Adrenal gland (tissue), 12 donors: ENCODE measurements around the gene SH2B2. TPM values are rescaled to one million over a fixed set of nuclear protein-coding genes. Genes with fewer than 3 reads are reported as not detected.
A peak's percentile ranks its signal among the peaks of the same experiment; 100 is the strongest.

Experiments
- DNase-seq, 7 donors: peaks; one replicate each; pipeline ENCODE4 v3.0.0-alpha.2; 2019 to 2020
- H3K27ac ChIP-seq, 5 donors: fragments of 200-600 bp; sonication (generic) in 4 of 5; 1 replicate in 3 of 5; 2 replicates in 2 of 5; pipeline versions ENCODE4 v1.5.1 to v1.8.0; 2016 to 2020; ENCODE audit warnings: mild to moderate bottlenecking in 1 of 5
- H3K27me3 ChIP-seq: fragments of 200-600 bp; 2 replicates; pipeline ENCODE4 v1.8.0; 2021
- H3K36me3 ChIP-seq, 2 donors: fragments of 200-600 bp; replicated peaks in 1 of 2; 1 replicate in 1 of 2; 2 replicates in 1 of 2; pipeline versions ENCODE4 v1.5.1 to v1.8.0; 2018 to 2022
- H3K4me1 ChIP-seq, 2 donors: fragments of 200-600 bp; replicated peaks in 1 of 2; 1 replicate in 1 of 2; 2 replicates in 1 of 2; pipeline versions ENCODE4 v1.5.1 to v1.8.0; 2018 to 2021
- H3K4me3 ChIP-seq, 4 donors: fragments of 200-600 bp; sonication (generic) in 3 of 4; one replicate each; pipeline ENCODE4 v1.5.1; 2016 to 2018
- H3K9me3 ChIP-seq, 3 donors: fragments of 200-600 bp; sonication (generic) in 1 of 3; replicated peaks in 1 of 3; 1 replicate in 2 of 3; 2 replicates in 1 of 3; pipeline versions ENCODE4 v1.5.1 to v1.8.0; 2016 to 2021
- CTCF ChIP-seq, 6 experiments: fragments of 450-650 bp in 4 of 6; fragments of 200-600 bp in 2 of 6; sonication (generic) in 1 of 6; IDR thresholded peaks; 1 replicate in 5 of 6; 2 replicates in 1 of 6; pipeline versions ENCODE4 v1.5.1 to v1.8.0; 2016 to 2021; ENCODE audit warnings: antibody characterized with exemption in 6 of 6, mild to moderate bottlenecking in 2 of 6, moderate library complexity in 1 of 6
- POLR2A ChIP-seq, 2 donors: fragments of 450-650 bp; IDR thresholded peaks; one replicate each; pipeline ENCODE4 v1.6.1; 2017; ENCODE audit warnings: antibody characterized with exemption in 2 of 2, mild to moderate bottlenecking in 2 of 2, moderate library complexity in 1 of 2
- WGBS, 4 donors: extraction: QIAGEN DNeasy Blood & Tissue Kit in 2 of 4; methylation state at CpG; one replicate each; pipeline versions ENCODE4 v1.1.5 to v1.1.7; 2013 to 2017; 5-methylcytosine and 5-hydroxymethylcytosine counted together
- intact Hi-C, 2 donors: fragments of 100-400 bp; cut with DNase I; formaldehyde crosslinking; loops; one replicate each; pipeline versions ENCODE4 v1.14.1 to v1.15.0; 2022 to 2023
- polyA plus RNA-seq, 3 donors: library from polyadenylated mRNA; stranded (reverse); fragments of 200-250 nt in 2 of 3; fragments of 350-450 nt in 1 of 3; fragmentation: Illumina TruSeq in 1 of 3; extraction: RNeasy Lipid Tissue Mini Kit (QIAGEN cat#74804) in 1 of 3; gene quantifications; one replicate each; pipeline ENCODE4 v1.2.3, GENCODE V29; 2013 to 2014
- total RNA-seq, 9 donors: library from RNA; depleted of rRNA in 4 of 9; stranded (reverse); fragments of >200 nt in 4 of 9; fragments of 120-200 nt in 1 of 9; fragmentation: NEBNext Ultra II Directional in 1 of 9; extraction: Animal tissue kit (Norgen Biotek cat#: 25700) in 1 of 9; gene quantifications; one replicate each; pipeline versions ENCODE4 v1.1.0 to v1.2.4, GENCODE V29; 2013 to 2023
- donor health status: healthy with polysubstance abuse.
- donor health status: Bipolar disorder and iron deficiency.
- donor health status: DM: yes; HTN: yes; CAD: no.
- donor health status: DM: no; HTN: no; CAD: no.
- donor health status: DM: no; HTN: no; CAD: no.
- donor health status: DM: yes; HTN: yes; CAD: no.

Gene SH2B2
- total and polyA plus RNA-seq, 12 donors: 0.55 to 22.8 (median 5.0) TPM

- TF ChIP-seq POLR2A (IDR thresholded peaks at IDR 0.05) (no peak), CTCF (IDR thresholded peaks at IDR 0.05) (no peak)
- H3K4me3 ChIP-seq: no peak overlapping the region
- H3K4me1 ChIP-seq: peaks cover 0 to 10% of the 10 kb centered on the region in 2 donors
- no peaks in the 10 kb centered on the region for H3K9me3 ChIP-seq
- no peaks in the 10 kb centered on the region for H3K27me3 ChIP-seq
- DNase-seq: peak in 6 of 7 donors; percentile 37 to 80 (median 47)
- intact Hi-C loops: no loop called here
- no peaks in the 10 kb centered on the region for H3K36me3 ChIP-seq
- no peak overlapping the region for H3K27ac ChIP-seq
- 48 to 54% (median 53%) methylated on average over 10 to 17 of the region's 17 CpGs for WGBS, 4 donors
Measured at GRCh38 chr7:102306916-102307677, 20.4 kb downstream of the SH2B2 start.

DNA sequence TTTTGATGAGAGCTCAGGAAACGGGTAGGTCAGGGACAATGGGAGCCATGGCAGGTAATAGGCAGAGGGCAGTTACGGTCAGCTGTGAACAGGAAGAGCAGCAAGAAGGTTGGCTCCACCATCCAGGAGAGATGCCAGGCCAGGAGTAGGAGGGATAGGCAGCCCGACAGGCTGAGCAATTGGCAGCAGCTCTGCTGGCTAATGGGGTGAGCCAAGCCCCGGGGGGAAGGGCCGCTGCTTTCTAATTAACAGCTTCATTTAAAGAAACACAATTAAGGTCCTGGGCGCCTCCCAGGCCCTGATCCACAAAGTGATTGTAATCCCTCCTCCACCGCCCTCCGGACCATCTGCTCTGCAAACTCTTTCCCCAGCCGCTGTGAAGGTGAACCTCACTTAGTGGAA is 23.7 kb downstream of the SH2B2 start:
- intact Hi-C loops: no loop called here
- TF ChIP-seq CTCF (IDR thresholded peaks at IDR 0.05) (no peak), POLR2A (IDR thresholded peaks at IDR 0.05) (no peak)
- no peaks in the 10 kb centered on the region for H3K27me3 ChIP-seq
- peaks cover 0 to 10% of the 10 kb centered on the region in 2 donors for H3K4me1 ChIP-seq
- WGBS, 4 donors: 84 to 91% (median 89%) methylated on average over 9 of the region's 9 CpGs
- no peaks in the 10 kb centered on the region for H3K36me3 ChIP-seq
- no peak overlapping the region for H3K4me3 ChIP-seq
- no peak overlapping the region for H3K27ac ChIP-seq
- no peaks in the 10 kb centered on the region for H3K9me3 ChIP-seq
- DNase-seq: no peak

GRCh38 chr7:102312317-102312716 is 25.6 kb downstream of the SH2B2 start:
- Histone ChIP-seq H3K27ac (no peak overlapping the region), H3K4me1 (peaks cover 0 to 2% of the 10 kb centered on the region in 2 donors), H3K27me3 (no peaks in the 10 kb centered on the region), H3K4me3 (no peak overlapping the region), H3K36me3 (no peaks in the 10 kb centered on the region), H3K9me3 (no peaks in the 10 kb centered on the region)
- 69 to 93% (median 91%) methylated on average over 1 to 2 of the region's 2 CpGs for WGBS, 4 donors
- TF ChIP-seq POLR2A (IDR thresholded peaks at IDR 0.05): no peak
- no peak for TF ChIP-seq CTCF (IDR thresholded peaks at IDR 0.05)
- intact Hi-C loops: no loop called here
- DNase-seq: no peak

DNA sequence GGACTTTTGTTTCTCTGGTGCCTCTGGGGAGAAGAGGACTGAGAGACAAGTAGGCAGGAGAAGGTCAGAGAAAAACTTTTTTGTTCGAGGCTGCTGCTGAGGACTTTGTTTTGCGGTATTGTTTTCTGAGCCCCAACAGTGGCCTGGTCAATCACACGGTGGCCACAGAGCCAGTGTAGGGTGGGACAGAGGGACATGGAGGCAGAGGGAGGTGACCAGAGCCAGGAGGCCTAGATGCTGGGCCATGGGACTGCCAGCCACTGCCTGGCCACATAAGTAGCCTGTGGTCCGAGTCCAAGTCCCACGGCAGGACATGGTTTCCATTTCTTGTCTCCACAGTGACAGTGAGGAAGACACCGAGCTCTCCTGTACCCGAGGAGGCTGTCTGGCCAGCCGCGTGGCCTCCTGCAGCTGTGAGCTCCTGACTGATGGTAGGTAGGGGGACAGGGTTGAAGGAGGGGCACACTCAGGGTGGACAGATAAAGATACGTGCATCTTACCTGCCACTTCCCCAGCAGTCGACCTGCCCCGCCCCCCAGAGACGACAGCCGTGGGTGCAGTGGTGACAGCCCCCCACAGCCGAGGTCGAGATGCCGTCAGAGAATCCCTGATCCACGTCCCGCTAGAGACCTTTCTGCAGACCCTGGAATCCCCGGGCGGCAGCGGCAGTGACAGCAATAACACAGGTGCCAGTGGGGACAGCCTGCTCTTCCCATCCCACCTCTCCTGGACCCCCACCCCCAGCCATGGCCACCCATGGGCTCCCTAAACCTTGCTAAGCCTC is 27.5 kb downstream of the SH2B2 start:
- Histone ChIP-seq H3K4me3 (no peak overlapping the region), H3K27me3 (no peaks in the 10 kb centered on the region), H3K4me1 (peaks cover 0 to 3% of the 10 kb centered on the region in 2 donors), H3K9me3 (no peaks in the 10 kb centered on the region), H3K27ac (no peak overlapping the region), H3K36me3 (no peaks in the 10 kb centered on the region)
- intact Hi-C loops: no loop called here
- TF ChIP-seq POLR2A (IDR thresholded peaks at IDR 0.05): no peak
- no peak for TF ChIP-seq CTCF (IDR thresholded peaks at IDR 0.05)
- no peak for DNase-seq
- WGBS, 4 donors: 82 to 94% (median 91%) methylated on average over 6 to 22 of the region's 22 CpGs
